IMR-90 (cell line): ENCODE measurements around the gene MAP2K5. TPM values are rescaled to one million over a fixed set of nuclear protein-coding genes. Genes with fewer than 3 reads are reported as not detected.
A peak's percentile ranks its signal among the peaks of the same experiment; 100 is the strongest.

Source experiments
- ATAC-seq: fragments of 200-7000 bp; cut with Tn5 transposase; 2 replicates; pipeline ENCODE4 v1.9.1; 2020; ENCODE audit warnings: low read depth, mild to moderate bottlenecking, moderate library complexity
- BruUV-seq: library from RNA; stranded (reverse); fragments of 400-500 nt; replicated peaks from 2 replicates; lab custom pipeline; 2021; lab: Mats Ljungman, UMichigan
- CTCF ChIA-PET: fragments of 300-600 bp; formaldehyde crosslinking; extraction: SDS; loops from one replicate; lab custom pipeline; 2021; ENCODE audit warnings: antibody characterized with exemption; lab: Yijun Ruan, JAX
- POLR2A ChIA-PET: fragments of 300-600 bp; sonication (Branson Sonifier 250); formaldehyde crosslinking; loops from one replicate; lab custom pipeline; 2022; ENCODE audit warnings: antibody characterized with exemption; ENCODE audit not compliant: unreplicated experiment; lab: Charles Lee
- DNase-seq: peaks from one replicate; pipeline ENCODE4 v3.0.0; 2013
- H2AFZ ChIP-seq: replicated peaks from 2 replicates; pipeline ENCODE3; 2013; ENCODE audit warnings: low read length, mild to moderate bottlenecking; ENCODE audit not compliant: poor library complexity
- H2AK5ac ChIP-seq: 2 replicates; pipeline ENCODE4 v1.6.1; 2013; ENCODE audit warnings: low read depth, low read length, inconsistent platforms
- H2AK9ac ChIP-seq: replicated peaks from 2 replicates; pipeline ENCODE3; 2013; ENCODE audit warnings: mild to moderate bottlenecking, low read depth, low read length, moderate library complexity; ENCODE audit not compliant: poor library complexity
- H2BK120ac ChIP-seq: 2 replicates; pipeline ENCODE4 v1.6.1; 2013; ENCODE audit warnings: low read depth, low read length, inconsistent platforms
- H2BK15ac ChIP-seq: 3 replicates; pipeline ENCODE4 v1.6.1; 2013; ENCODE audit warnings: low read depth, low read length, inconsistent platforms
- H2BK20ac ChIP-seq: 2 replicates; pipeline ENCODE4 v1.6.1; 2013; ENCODE audit warnings: low read depth, mild to moderate bottlenecking, inconsistent platforms, low read length, moderate library complexity
- H2BK5ac ChIP-seq: 2 replicates; pipeline ENCODE4 v1.6.1; 2013; ENCODE audit warnings: mild to moderate bottlenecking, low read depth, low read length, inconsistent platforms; ENCODE audit not compliant: poor library complexity, severe bottlenecking
- H3K14ac ChIP-seq: replicated peaks from 2 replicates; pipeline ENCODE4 v1.6.1; 2013; ENCODE audit warnings: low read depth, low read length, inconsistent platforms
- H3K18ac ChIP-seq: 2 replicates; pipeline ENCODE4 v1.6.1; 2013; ENCODE audit warnings: low read depth, low read length, control low read depth
- H3K23ac ChIP-seq: 2 replicates; pipeline ENCODE4 v1.6.1; 2013; ENCODE audit warnings: low read depth, low read length, inconsistent platforms
- H3K27ac ChIP-seq: 2 replicates; pipeline ENCODE4 v1.5.1; 2013; ENCODE audit warnings: mild to moderate bottlenecking, control low read depth, low read length; ENCODE audit not compliant: insufficient read depth
- H3K27me3 ChIP-seq: 2 replicates; pipeline ENCODE4 v1.6.1; 2013; ENCODE audit warnings: low read length; ENCODE audit not compliant: control insufficient read depth, insufficient read depth
- H3K36me3 ChIP-seq: 2 replicates; pipeline ENCODE4 v1.6.1; 2013; ENCODE audit warnings: low read length, mixed read lengths; ENCODE audit not compliant: control insufficient read depth, insufficient read depth
- H3K4ac ChIP-seq: 2 replicates; pipeline ENCODE4 v1.6.1; 2013; ENCODE audit warnings: low read depth, low read length, inconsistent platforms
- H3K4me1 ChIP-seq: 2 replicates; pipeline ENCODE4 v1.6.1; 2013; ENCODE audit warnings: low read length, mixed read lengths; ENCODE audit not compliant: control insufficient read depth, insufficient read depth
- H3K4me2 ChIP-seq: 2 replicates; pipeline ENCODE4 v1.6.1; 2013; ENCODE audit warnings: low read depth, mild to moderate bottlenecking, control low read depth, low read length, moderate library complexity
- H3K4me3 ChIP-seq: 2 replicates; pipeline ENCODE4 v1.5.1; 2013; ENCODE audit warnings: low read depth, mild to moderate bottlenecking, control low read depth, low read length, moderate library complexity; ENCODE audit not compliant: insufficient read depth
- H3K56ac ChIP-seq: 2 replicates; pipeline ENCODE4 v1.6.1; 2013; ENCODE audit warnings: low read length, inconsistent platforms; ENCODE audit not compliant: insufficient read depth; ENCODE audit errors: extremely low read depth
- H3K79me1 ChIP-seq, 2 experiments: 2 replicates each; pipeline ENCODE4 v1.6.1; 2013; ENCODE audit warnings: low read length in 2 of 2, inconsistent platforms in 1 of 2, low read depth in 1 of 2
- H3K9ac ChIP-seq: 2 replicates; pipeline ENCODE4 v1.6.1; 2013; ENCODE audit warnings: low read depth, low read length, control low read depth
- H3K9me1 ChIP-seq: 2 replicates; pipeline ENCODE4 v1.6.1; 2013; ENCODE audit warnings: low read length, inconsistent platforms; ENCODE audit not compliant: insufficient read depth
- H3K9me3 ChIP-seq: 2 replicates; pipeline ENCODE4 v1.6.1; 2013; ENCODE audit warnings: low read length; ENCODE audit not compliant: control insufficient read depth, insufficient read depth
- H4K20me1 ChIP-seq: 2 replicates; pipeline ENCODE4 v1.6.1; 2013; ENCODE audit warnings: low read length, inconsistent platforms; ENCODE audit not compliant: insufficient read depth
- H4K5ac ChIP-seq: 2 replicates; pipeline ENCODE4 v1.6.1; 2013; ENCODE audit warnings: mild to moderate bottlenecking, low read depth, low read length, control low read depth
- H4K8ac ChIP-seq, 2 experiments: 2 replicates each; pipeline ENCODE4 v1.6.1; 2013; ENCODE audit warnings: low read depth in 2 of 2, low read length in 2 of 2, control low read depth in 1 of 2, inconsistent platforms in 1 of 2
- H4K91ac ChIP-seq: 2 replicates; pipeline ENCODE4 v1.6.1; 2013; ENCODE audit warnings: low read depth, low read length, inconsistent platforms; ENCODE audit not compliant: insufficient read depth
- CEBPB ChIP-seq: IDR thresholded peaks from 2 replicates; pipeline ENCODE4 v1.6.1; 2012; ENCODE audit warnings: low read depth, low read length, improper control_type of control experiment
- MAZ ChIP-seq: IDR thresholded peaks from 2 replicates; pipeline ENCODE4 v1.6.1; 2012; ENCODE audit warnings: low read depth, mild to moderate bottlenecking, low read length, improper control_type of control experiment, moderate library complexity, borderline replicate concordance
- POLR2A ChIP-seq: IDR thresholded peaks from 2 replicates; pipeline ENCODE4 v1.6.1; 2012; ENCODE audit warnings: mild to moderate bottlenecking, low read depth, low read length
- RCOR1 ChIP-seq: IDR thresholded peaks from 2 replicates; pipeline ENCODE4 v1.6.1; 2012; ENCODE audit warnings: mild to moderate bottlenecking, low read length, improper control_type of control experiment; ENCODE audit not compliant: insufficient replicate concordance
- SMC3 ChIP-seq: fragments of 150-350 bp; IDR thresholded peaks from 2 replicates; pipeline ENCODE4 v1.6.1; 2016; ENCODE audit warnings: low read depth, mild to moderate bottlenecking, antibody characterized with exemption, low read length, moderate library complexity
- USF2 ChIP-seq: fragments of 150-350 bp; IDR thresholded peaks from 2 replicates; pipeline ENCODE4 v1.6.1; 2017; ENCODE audit warnings: mild to moderate bottlenecking, antibody characterized with exemption, low read length, low read depth
- WGBS, 2 experiments: methylation state at CpG; one replicate each; pipeline versions ENCODE4 v1.1.5 to v1.1.7; 2013; ENCODE audit warnings: missing lambda C conversion rate in 2 of 2; ENCODE audit not compliant: insufficient read length in 1 of 2; ENCODE audit errors: extremely low coverage in 2 of 2; 5-methylcytosine and 5-hydroxymethylcytosine counted together
- dilution Hi-C: fragments of 300-500 bp; cut with HindIII; formaldehyde crosslinking; loops from one replicate; pipeline ENCODE4 v1.14.3; 2018; ENCODE audit warnings: low sequenced_read_pairs; ENCODE audit not compliant: unreplicated experiment
- in situ Hi-C: fragments of 300-500 bp; cut with MboI; formaldehyde crosslinking; loops from 3 replicates; pipeline ENCODE4 v1.14.3; 2019; ENCODE audit warnings: low sequenced_read_pairs, inconsistent platforms, mixed read lengths
- intact Hi-C: fragments of 100-400 bp; cut with micrococcal nuclease; formaldehyde crosslinking; loops from 2 replicates; pipeline ENCODE4 v1.10.0; 2022
- polyA plus RNA-seq, 3 experiments: library from polyadenylated mRNA; depleted of rRNA; stranded (reverse); fragments of >200 nt; gene quantifications; 2 replicates each; pipeline ENCODE4 v1.2.3, GENCODE V29; 2012; ENCODE audit warnings: low replicate concordance in 1 of 3
- total RNA-seq: library from RNA; depleted of rRNA; stranded (reverse); fragments of >200 nt; gene quantifications from 2 replicates; pipeline ENCODE4 v1.2.3, GENCODE V29; 2012

MAP2K5 gene
- total and polyA plus RNA-seq, 2 of the 4 experiments (the other 2 are of a cell fraction), result 1.6 to 6.1 TPM

GRCh38 chr15:67775250-67775649 lies 232.7 kb downstream of the MAP2K5 start:
- intact Hi-C loops, result no loop called here
- peaks cover 2% of the 10 kb centered on the region; the same call in 1 of the 2 replicates for H3K4me1 ChIP-seq
- dilution Hi-C loops, result no loop called here

More at GRCh38 chr15:67775250-67775649, 232.7 kb downstream of the MAP2K5 start:
- in situ Hi-C loops, result no loop called here
- Histone ChIP-seq H3K14ac (no peak overlapping the region), H2BK20ac (no peak overlapping the region), H3K4ac (no peak overlapping the region), H2BK5ac (no peak overlapping the region), H3K27ac (no peak overlapping the region), H2BK120ac (no peak overlapping the region), H3K56ac (no peak overlapping the region), H3K4me3 (no peak overlapping the region), H3K9me1 (peaks cover 5% of the 10 kb centered on the region; the same call in 1 of the 2 replicates), H4K91ac (no peak overlapping the region), H3K9me3 (no peaks in the 10 kb centered on the region), H4K5ac (no peak overlapping the region), H3K4me2 (no peak overlapping the region), H3K27me3 (no peaks in the 10 kb centered on the region), H3K9ac (no peak overlapping the region), H2AK9ac (no peak overlapping the region), H2BK15ac (no peak overlapping the region), H3K79me1 (no peaks in the 10 kb centered on the region), H3K18ac (no peak overlapping the region), H3K36me3 (peaks cover 2% of the 10 kb centered on the region; the same call in 1 of the 2 replicates), H4K8ac (no peak overlapping the region), H2AK5ac (no peak overlapping the region), H3K23ac (no peak overlapping the region), H2AFZ (no peak overlapping the region), H4K20me1 (no peaks in the 10 kb centered on the region; the same call in 1 of the 2 replicates)
- DNase-seq (peak; percentile 11), ATAC-seq (no peak)
- no CpG with 5 or more reads among the region's 2 CpGs for WGBS, 2 experiments
- TF ChIP-seq CEBPB (no peak), MAZ (no peak), POLR2A (no peak), SMC3 (no peak), USF2 (no peak), RCOR1 (no peak)
- ChIA-PET CTCF (no interaction called here), POLR2A (no interaction called here)
- BruUV-seq, result no TSS peak
